ENCODE measurements around the gene CCDC57. TPM values are rescaled to one million over a fixed set of nuclear protein-coding genes. Genes with fewer than 3 reads are reported as not detected.

Gene CCDC57
- total RNA-seq, 4 donors from 2014 or later, result 14.8 to 32.0 (median 21.9) TPM

DNA sequence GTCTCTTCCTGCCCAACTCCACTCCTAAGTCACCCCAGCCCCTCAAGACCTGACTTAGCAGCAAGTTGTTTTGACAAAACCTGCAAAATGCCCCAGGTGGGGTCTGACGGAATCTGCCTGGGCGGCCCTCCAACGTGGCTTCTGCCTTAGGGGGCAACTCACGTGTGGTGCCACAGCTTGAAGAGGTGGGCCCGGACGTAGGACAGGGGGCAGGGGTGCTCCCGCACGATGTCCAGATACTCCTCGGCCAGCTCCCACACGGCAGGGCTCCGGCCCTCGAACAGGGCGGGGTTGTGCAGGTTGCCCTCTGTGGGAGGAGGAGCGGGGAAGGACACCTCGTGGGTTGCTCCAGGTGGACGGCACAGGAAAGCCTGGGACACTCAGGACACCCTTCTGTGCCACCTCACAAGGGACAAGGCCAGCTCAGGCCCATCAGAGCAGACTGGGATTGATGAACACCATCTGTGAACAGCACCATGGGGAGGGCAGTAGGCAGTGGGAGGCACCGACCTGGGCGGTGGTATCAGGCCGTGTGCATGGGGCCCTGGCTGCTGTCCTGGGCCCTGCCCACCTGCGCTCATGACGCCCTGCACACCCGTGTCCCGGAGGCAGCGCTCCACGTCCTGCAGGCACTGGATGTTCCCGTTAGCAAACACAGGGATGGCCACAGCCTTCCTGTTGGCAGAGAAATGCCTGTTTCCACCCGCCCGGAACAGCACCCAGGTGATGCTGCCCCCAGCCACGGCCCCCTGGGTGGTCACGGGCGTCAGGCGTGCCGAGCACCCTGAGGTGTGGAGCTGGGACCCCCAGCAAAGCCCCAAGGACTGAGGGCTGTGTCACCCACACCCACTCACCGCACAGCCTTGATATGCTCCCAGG lies 151.4 kb downstream of the CCDC57 start:
- DNase-seq (ENCODE audit: low spot score) (no peak), ATAC-seq (ENCODE audit: low FRiP score) (no peak)
- no peak for TF ChIP-seq CTCF (IDR thresholded peaks at IDR 0.05)

DNA sequence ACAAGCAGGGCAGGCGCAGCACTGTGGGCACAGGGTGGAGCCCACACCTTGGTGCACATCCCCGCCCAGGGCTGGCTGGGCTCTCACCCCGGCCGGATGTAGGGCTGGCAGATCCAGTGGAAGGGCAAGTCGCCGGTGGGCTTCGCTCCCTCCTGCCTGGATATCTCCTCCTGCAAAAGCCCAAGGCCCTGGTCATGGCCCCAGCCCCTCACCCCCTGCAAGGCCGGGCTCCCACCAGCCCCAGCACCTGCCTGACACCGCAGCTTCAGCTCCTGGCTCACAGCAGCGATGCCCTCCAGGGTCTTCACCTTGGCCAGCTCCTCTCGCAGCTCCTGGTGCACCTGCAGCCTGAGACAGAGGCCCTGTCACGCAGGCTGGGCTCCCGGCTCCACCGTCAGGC lies 152.0 kb downstream of the CCDC57 start:
- ATAC-seq (ENCODE audit: low FRiP score), result no peak
- no peak for TF ChIP-seq CTCF (IDR thresholded peaks at IDR 0.05)
- DNase-seq (ENCODE audit: low spot score), result no peak

DNA sequence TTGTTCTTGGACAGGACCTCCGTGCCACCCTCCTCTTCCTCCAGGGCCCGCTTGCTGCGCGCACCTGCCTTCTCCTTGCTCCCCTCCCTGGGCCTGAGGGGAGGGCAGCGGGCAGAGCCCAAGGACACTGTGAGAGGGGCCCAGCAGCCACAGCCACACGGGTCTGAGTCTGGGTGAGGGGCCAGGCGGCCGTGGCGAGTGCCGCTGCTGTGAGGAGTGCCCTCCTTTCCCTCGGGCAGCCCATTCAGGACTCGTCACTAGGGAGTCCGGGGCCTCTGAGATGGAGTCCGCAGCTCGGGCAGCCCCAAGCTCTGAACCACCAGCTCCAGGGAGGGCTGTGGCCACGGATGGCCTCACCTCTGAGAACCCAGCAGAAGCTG lies 152.7 kb downstream of the CCDC57 start:
- TF ChIP-seq CTCF (IDR thresholded peaks at IDR 0.05), result no peak
- ATAC-seq (ENCODE audit: low FRiP score), result no peak

GRCh38 chr17:82059272-82060000 lies 153.2 kb downstream of the CCDC57 start:
- no peak for ATAC-seq (ENCODE audit: low FRiP score)
- TF ChIP-seq CTCF (IDR thresholded peaks at IDR 0.05), result no peak
- DNase-seq (ENCODE audit: low spot score), result no peak

More for the DNA sequence above, 152.7 kb downstream of the CCDC57 start:
- DNase-seq (ENCODE audit: low spot score), result no peak

DNA sequence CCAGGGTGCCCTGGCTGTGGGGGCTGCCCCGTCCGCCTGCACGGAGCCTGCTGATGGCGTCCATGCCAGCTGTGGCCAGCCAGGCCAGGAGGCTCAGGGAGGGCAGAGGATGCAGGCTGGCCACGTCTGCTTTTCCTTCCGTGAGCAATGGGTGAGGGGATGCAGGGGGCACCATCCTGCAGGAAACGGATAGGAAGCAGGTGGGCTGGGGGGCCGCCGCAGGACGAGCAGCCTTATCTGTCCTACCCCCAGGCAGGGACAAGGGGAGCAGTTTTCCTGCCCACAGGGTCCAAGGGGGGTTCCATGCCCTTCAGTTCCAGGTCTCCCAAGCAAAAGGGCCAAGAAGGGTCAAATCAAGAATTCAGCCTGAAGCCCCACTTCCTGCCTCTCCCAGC lies 153.8 kb downstream of the CCDC57 start:
- DNase-seq (ENCODE audit: low spot score) (no peak), ATAC-seq (ENCODE audit: low FRiP score) (no peak)
- TF ChIP-seq CTCF (IDR thresholded peaks at IDR 0.05), result no peak

GRCh38 chr17:82058230-82058854 lies 154.3 kb downstream of the CCDC57 start:
- TF ChIP-seq CTCF (IDR thresholded peaks at IDR 0.05), result no peak
- no peak for DNase-seq (ENCODE audit: low spot score)
- ATAC-seq (ENCODE audit: low FRiP score), result no peak
